Natural killer cell (primary cell): ENCODE measurements around the gene PPP1R3F. TPM values are rescaled to one million over a fixed set of nuclear protein-coding genes. Genes with fewer than 3 reads are reported as not detected.

Experiments used
- ATAC-seq, 3 donors: fragments of 150-1000 bp in 2 of 3; fragments of 200-7000 bp in 1 of 3; cut with Tn5 transposase; 1 replicate in 1 of 3; 2 replicates in 2 of 3; pipeline ENCODE4 v1.10.0; 2021; ENCODE audit warnings: mild to moderate bottlenecking in 2 of 3, moderate library complexity in 2 of 3
- DNase-seq, 2 donors: peaks; one replicate each; pipeline versions ENCODE4 v3.0.0 to v3.0.0-alpha.2; 2013 to 2021; ENCODE audit warnings: mixed read lengths in 1 of 2
- H3K27ac ChIP-seq: one replicate; pipeline ENCODE4 v1.5.1; 2013; ENCODE audit warnings: mild to moderate bottlenecking, low read length
- H3K27me3 ChIP-seq: one replicate; pipeline ENCODE4 v1.6.1; 2013; ENCODE audit warnings: low read length; ENCODE audit not compliant: control insufficient read depth, insufficient read depth
- H3K36me3 ChIP-seq: one replicate; pipeline ENCODE4 v1.6.1; 2013; ENCODE audit warnings: low read length; ENCODE audit not compliant: control insufficient read depth, insufficient read depth
- H3K4me1 ChIP-seq: one replicate; pipeline ENCODE4 v1.6.1; 2013; ENCODE audit warnings: low read length; ENCODE audit not compliant: control insufficient read depth, insufficient read depth
- H3K4me3 ChIP-seq: one replicate; pipeline ENCODE4 v1.5.1; 2013; ENCODE audit warnings: low read length
- H3K9me3 ChIP-seq: one replicate; pipeline ENCODE4 v1.6.1; 2013; ENCODE audit warnings: low read length; ENCODE audit not compliant: control insufficient read depth, insufficient read depth
- H3K27ac Mint-ChIP-seq, 2 donors: one replicate each; pipeline ENCODE4 v1.8.0; 2022; ENCODE audit warnings: mild to moderate bottlenecking in 2 of 2, mixed read lengths in 2 of 2, moderate library complexity in 1 of 2
- H3K27me3 Mint-ChIP-seq, 2 donors: one replicate each; pipeline ENCODE4 v1.8.0; 2022; ENCODE audit warnings: low read depth in 2 of 2, mixed read lengths in 2 of 2
- H3K36me3 Mint-ChIP-seq: one replicate; pipeline ENCODE4 v1.8.0; 2022; ENCODE audit warnings: mixed read lengths
- H3K4me1 Mint-ChIP-seq, 2 donors: one replicate each; pipeline ENCODE4 v1.8.0; 2022; ENCODE audit warnings: mixed read lengths in 2 of 2
- H3K4me3 Mint-ChIP-seq: one replicate; pipeline ENCODE4 v1.8.0; 2022; ENCODE audit warnings: mild to moderate bottlenecking, moderate library complexity, mixed read lengths
- H3K9me3 Mint-ChIP-seq, 2 donors: one replicate each; pipeline ENCODE4 v1.8.0; 2022; ENCODE audit warnings: mixed read lengths in 2 of 2
- CTCF ChIP-seq: fragments of 200-600 bp; IDR thresholded peaks from one replicate; pipeline ENCODE4 v1.8.0; 2022; ENCODE audit warnings: antibody characterized with exemption
- WGBS: methylation state at CpG from one replicate; pipeline ENCODE4 v1.1.7; 2013; ENCODE audit warnings: missing lambda C conversion rate; ENCODE audit not compliant: insufficient coverage; 5-methylcytosine and 5-hydroxymethylcytosine counted together
- intact Hi-C: fragments of 100-400 bp; cut with micrococcal nuclease; formaldehyde crosslinking; loops from one replicate; pipeline ENCODE4 v1.14.2; 2022
- total RNA-seq, 4 donors: library from RNA; stranded (reverse); fragments of 120-200 nt in 1 of 4; gene quantifications; one replicate each; pipeline versions ENCODE4 v1.2.3 to v1.2.4, GENCODE V29; 2013 to 2022

Gene PPP1R3F
- total RNA-seq, 3 donors from 2014 or later (not counting 1 experiment from before 2014, with no cell fraction given) = 2.9 to 4.3 (median 3.6) TPM

GRCh38 chrX:49277535-49277830, 7.9 kb downstream of the PPP1R3F start:
- no peaks in the 10 kb centered on the region for H3K9me3 Mint-ChIP-seq
- H3K4me1 Mint-ChIP-seq = peaks cover 26 to 45% of the 10 kb centered on the region in 2 donors
- H3K27ac ChIP-seq = no peak overlapping the region

GRCh38 chrX:49278081-49278480, 8.5 kb downstream of the PPP1R3F start:
- H3K4me1 Mint-ChIP-seq = peaks cover 20 to 40% of the 10 kb centered on the region in 2 donors
- H3K4me3 Mint-ChIP-seq = no peak overlapping the region
- WGBS = 100% methylated on average over 2 of the region's 3 CpGs
- peaks cover 29% of the 10 kb centered on the region for H3K4me1 ChIP-seq
- no peaks in the 10 kb centered on the region for H3K27me3 ChIP-seq
- no peaks in the 10 kb centered on the region for H3K9me3 ChIP-seq
- no peak overlapping the region for H3K27ac ChIP-seq
- H3K27me3 Mint-ChIP-seq = no peaks in the 10 kb centered on the region
- H3K27ac Mint-ChIP-seq = peak overlapping the region in 1 of 2 donors; percentile 37
- TF ChIP-seq CTCF = no peak
- H3K9me3 Mint-ChIP-seq = no peaks in the 10 kb centered on the region
- DNase-seq (no peak), ATAC-seq (no peak)
- intact Hi-C loops = no loop called here
- H3K36me3 ChIP-seq = no peaks in the 10 kb centered on the region
- H3K36me3 Mint-ChIP-seq = no peaks in the 10 kb centered on the region
- no peak overlapping the region for H3K4me3 ChIP-seq

More at GRCh38 chrX:49277535-49277830, 7.9 kb downstream of the PPP1R3F start:
- no peaks in the 10 kb centered on the region for H3K27me3 Mint-ChIP-seq
- H3K36me3 ChIP-seq = no peaks in the 10 kb centered on the region
- no peaks in the 10 kb centered on the region for H3K36me3 Mint-ChIP-seq
- no peaks in the 10 kb centered on the region for H3K9me3 ChIP-seq
- no peak for TF ChIP-seq CTCF
- DNase-seq = peak in 1 of 2 donors; percentile 2
- intact Hi-C loops = no loop called here
- ATAC-seq = no peak
- H3K4me3 Mint-ChIP-seq = no peak overlapping the region
- H3K4me3 ChIP-seq = no peak overlapping the region
- peaks cover 35% of the 10 kb centered on the region for H3K4me1 ChIP-seq
- peak overlapping the region in 1 of 2 donors; percentile 37 for H3K27ac Mint-ChIP-seq
- H3K27me3 ChIP-seq = no peaks in the 10 kb centered on the region
- 87% methylated on average over 2 of the region's 3 CpGs for WGBS

- no peaks in the 10 kb centered on the region for H3K27me3 Mint-ChIP-seq
- H3K9me3 Mint-ChIP-seq = no peaks in the 10 kb centered on the region
- H3K4me3 Mint-ChIP-seq = no peak overlapping the region
- TF ChIP-seq CTCF = no peak
- no peak overlapping the region for H3K4me3 ChIP-seq
- H3K36me3 Mint-ChIP-seq = no peaks in the 10 kb centered on the region
- H3K36me3 ChIP-seq = no peaks in the 10 kb centered on the region
- peaks cover 3 to 11% of the 10 kb centered on the region in 2 donors for H3K4me1 Mint-ChIP-seq
- intact Hi-C loops = no loop called here
- no peak overlapping the region for H3K27ac Mint-ChIP-seq
- H3K27me3 ChIP-seq = no peaks in the 10 kb centered on the region
- ATAC-seq (no peak), DNase-seq (no peak)
- WGBS = 94% methylated on average over 11 of the region's 11 CpGs
- H3K4me1 ChIP-seq = peaks cover 3% of the 10 kb centered on the region
- no peaks in the 10 kb centered on the region for H3K9me3 ChIP-seq
- no peak overlapping the region for H3K27ac ChIP-seq
These were observed 13.0 kb downstream of the PPP1R3F start for GRCh38 chrX:49282647-49283011.

- Histone ChIP-seq H3K27me3 (no peaks in the 10 kb centered on the region), H3K9me3 (no peaks in the 10 kb centered on the region), H3K4me3 (no peak overlapping the region), H3K4me1 (peaks cover 4% of the 10 kb centered on the region), H3K27ac (no peak overlapping the region), H3K36me3 (no peaks in the 10 kb centered on the region)
- H3K4me3 Mint-ChIP-seq = no peak overlapping the region
- intact Hi-C loops = no loop called here
- 97% methylated on average over 3 of the region's 3 CpGs for WGBS
- H3K27me3 Mint-ChIP-seq = no peaks in the 10 kb centered on the region
- H3K27ac Mint-ChIP-seq = no peak overlapping the region
- ATAC-seq = no peak
- H3K4me1 Mint-ChIP-seq = peaks cover 12 to 13% of the 10 kb centered on the region in 2 donors
- no peak for TF ChIP-seq CTCF
- H3K36me3 Mint-ChIP-seq = no peaks in the 10 kb centered on the region
- H3K9me3 Mint-ChIP-seq = no peaks in the 10 kb centered on the region
- no peak for DNase-seq
These were observed 14.6 kb downstream of the PPP1R3F start for GRCh38 chrX:49284212-49284611.
